Activated naive CD4-positive, alpha-beta T cell treated with anti-CD3 and anti-CD28 coated beads, Interleukin-2, amount 50 U/mL, for 24 hours (primary cell): ENCODE measurements around the gene CSNK1D.
A peak's percentile ranks its signal among the peaks of the same experiment; 100 is the strongest.
"Not testable (repeated sequence)": the region's sequence is repeated elsewhere in the genome, so short reads cannot be mapped to it uniquely, and the experiment has no call there.

Experiments
- H3K27ac Mint-ChIP-seq: one replicate; pipeline ENCODE4 v1.8.0; 2021; ENCODE audit warnings: mild to moderate bottlenecking, mixed read lengths
- H3K27me3 Mint-ChIP-seq: one replicate; pipeline ENCODE4 v1.8.0; 2021; ENCODE audit warnings: mixed read lengths
- H3K36me3 Mint-ChIP-seq: one replicate; pipeline ENCODE4 v1.8.0; 2021; ENCODE audit warnings: mixed read lengths
- H3K4me1 Mint-ChIP-seq: one replicate; pipeline ENCODE4 v1.8.0; 2021; ENCODE audit warnings: mixed read lengths
- H3K4me3 Mint-ChIP-seq: one replicate; pipeline ENCODE4 v1.8.0; 2021; ENCODE audit warnings: mild to moderate bottlenecking, mixed read lengths
- H3K9me3 Mint-ChIP-seq: one replicate; pipeline ENCODE4 v1.8.0; 2021; ENCODE audit warnings: mixed read lengths

CSNK1D gene

DNA sequence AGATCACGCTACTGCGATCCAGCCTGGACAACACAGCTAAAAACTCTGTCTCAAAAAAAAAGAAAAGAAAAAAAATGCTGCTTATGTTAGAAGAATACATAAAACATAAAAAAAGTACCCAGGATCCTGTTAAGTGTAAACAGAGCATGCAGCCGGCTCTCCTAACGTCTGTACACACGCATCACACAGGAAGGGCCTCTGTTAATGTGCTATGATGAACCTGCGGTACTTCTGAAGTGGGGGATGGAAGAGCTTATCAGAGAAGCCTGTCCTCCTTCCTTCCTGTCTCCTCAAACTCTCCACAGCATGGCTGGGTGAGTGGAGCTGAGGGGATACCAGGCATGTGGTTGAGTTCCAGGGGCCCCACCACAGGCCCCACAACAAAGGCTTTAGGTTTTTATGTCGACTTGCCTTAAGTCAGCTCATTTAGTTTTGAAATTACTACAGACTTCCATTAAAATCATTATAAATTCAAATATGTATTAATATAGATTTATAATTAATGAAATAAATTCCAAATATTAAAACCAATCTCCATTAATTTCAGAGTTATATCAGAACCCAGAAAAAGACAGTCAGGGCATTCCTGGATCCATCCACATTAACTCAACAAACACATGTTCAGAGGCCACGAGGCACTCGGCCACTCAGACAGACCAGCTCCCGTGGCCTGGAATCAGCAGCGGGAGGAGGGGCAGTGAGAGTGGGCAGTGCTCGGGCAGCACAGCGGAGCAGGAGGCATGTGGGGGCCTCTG is 72.6 kb downstream of the CSNK1D start:
- peaks cover 4% of the 10 kb centered on the region for H3K36me3 Mint-ChIP-seq
- peaks cover 64% of the 10 kb centered on the region for H3K4me1 Mint-ChIP-seq
- no peaks in the 10 kb centered on the region for H3K27me3 Mint-ChIP-seq
- peak overlapping the region; percentile 61 for H3K27ac Mint-ChIP-seq
- H3K4me3 Mint-ChIP-seq, result peak overlapping the region; percentile 51
- H3K9me3 Mint-ChIP-seq, result no peaks in the 10 kb centered on the region

DNA sequence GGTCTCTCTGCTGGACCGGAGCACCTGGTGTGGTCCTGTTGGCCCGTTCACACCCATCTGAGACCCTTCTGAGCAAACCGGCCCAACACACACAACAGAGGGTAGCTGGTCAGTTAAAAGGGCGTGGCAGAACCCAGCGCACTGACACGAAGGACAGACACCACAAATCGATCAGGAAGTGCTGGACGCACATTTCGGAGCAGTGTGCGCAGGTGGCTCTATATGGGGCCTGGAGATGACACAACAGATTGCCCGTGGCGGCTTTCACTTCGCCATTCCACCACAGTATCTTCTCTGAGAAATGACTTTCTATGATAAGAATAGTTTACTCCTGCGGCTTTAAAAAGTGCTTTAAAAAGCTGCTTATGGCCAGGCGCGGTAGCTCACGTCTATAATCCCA is 73.4 kb downstream of the CSNK1D start:
- Mint-ChIP-seq H3K27me3 (no peaks in the 10 kb centered on the region), H3K4me3 (no peak overlapping the region), H3K27ac (no peak overlapping the region), H3K4me1 (peaks cover 56% of the 10 kb centered on the region), H3K9me3 (no peaks in the 10 kb centered on the region), H3K36me3 (peaks cover 7% of the 10 kb centered on the region)

DNA sequence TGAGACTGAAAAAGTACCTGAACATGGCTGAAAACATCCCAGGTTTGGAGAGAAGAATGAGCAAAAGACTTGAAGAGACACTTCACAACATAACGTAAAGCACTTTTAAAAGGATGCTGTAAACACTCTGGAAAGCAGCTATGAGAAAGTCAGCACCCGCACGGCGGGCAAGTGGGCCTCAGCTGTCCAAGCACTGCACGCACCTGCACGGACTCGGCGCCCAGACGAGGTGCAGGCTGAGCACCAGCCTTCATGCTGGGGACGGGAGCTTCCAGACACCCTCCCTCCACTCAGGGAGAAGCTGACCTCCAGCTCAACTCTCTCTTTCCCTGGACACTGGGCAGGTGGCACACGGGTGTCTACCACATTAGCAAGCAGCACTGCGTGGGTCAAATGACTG is 74.0 kb downstream of the CSNK1D start:
- no peaks in the 10 kb centered on the region for H3K9me3 Mint-ChIP-seq
- H3K4me1 Mint-ChIP-seq, result peaks cover 51% of the 10 kb centered on the region
- no peak overlapping the region for H3K4me3 Mint-ChIP-seq
- H3K27me3 Mint-ChIP-seq, result no peaks in the 10 kb centered on the region
- no peak overlapping the region for H3K27ac Mint-ChIP-seq
- peaks cover 7% of the 10 kb centered on the region for H3K36me3 Mint-ChIP-seq

DNA sequence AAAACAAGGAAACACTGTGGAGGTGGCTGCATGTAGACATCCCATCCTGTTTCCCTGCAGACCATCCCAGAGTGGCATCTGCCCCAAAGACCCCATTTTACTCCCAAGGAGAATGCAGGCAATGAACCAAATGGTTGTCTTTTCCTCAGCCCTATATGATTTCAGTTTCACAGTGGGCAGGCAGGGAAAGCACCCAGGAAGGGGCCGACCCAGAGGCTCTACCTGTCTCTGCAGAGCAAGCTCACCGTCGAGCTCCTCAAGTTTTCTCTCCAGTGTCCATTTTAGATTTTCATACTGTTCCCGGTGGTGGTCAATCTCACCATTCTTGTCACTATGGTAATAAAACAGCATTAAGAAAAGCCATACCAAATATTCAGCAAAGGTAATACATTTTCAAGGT is 75.4 kb downstream of the CSNK1D start:
- H3K4me1 Mint-ChIP-seq, result peaks cover 46% of the 10 kb centered on the region
- peaks cover 11% of the 10 kb centered on the region for H3K36me3 Mint-ChIP-seq
- H3K4me3 Mint-ChIP-seq, result no peak overlapping the region
- H3K9me3 Mint-ChIP-seq, result no peaks in the 10 kb centered on the region
- no peak overlapping the region for H3K27ac Mint-ChIP-seq
- no peaks in the 10 kb centered on the region for H3K27me3 Mint-ChIP-seq

DNA sequence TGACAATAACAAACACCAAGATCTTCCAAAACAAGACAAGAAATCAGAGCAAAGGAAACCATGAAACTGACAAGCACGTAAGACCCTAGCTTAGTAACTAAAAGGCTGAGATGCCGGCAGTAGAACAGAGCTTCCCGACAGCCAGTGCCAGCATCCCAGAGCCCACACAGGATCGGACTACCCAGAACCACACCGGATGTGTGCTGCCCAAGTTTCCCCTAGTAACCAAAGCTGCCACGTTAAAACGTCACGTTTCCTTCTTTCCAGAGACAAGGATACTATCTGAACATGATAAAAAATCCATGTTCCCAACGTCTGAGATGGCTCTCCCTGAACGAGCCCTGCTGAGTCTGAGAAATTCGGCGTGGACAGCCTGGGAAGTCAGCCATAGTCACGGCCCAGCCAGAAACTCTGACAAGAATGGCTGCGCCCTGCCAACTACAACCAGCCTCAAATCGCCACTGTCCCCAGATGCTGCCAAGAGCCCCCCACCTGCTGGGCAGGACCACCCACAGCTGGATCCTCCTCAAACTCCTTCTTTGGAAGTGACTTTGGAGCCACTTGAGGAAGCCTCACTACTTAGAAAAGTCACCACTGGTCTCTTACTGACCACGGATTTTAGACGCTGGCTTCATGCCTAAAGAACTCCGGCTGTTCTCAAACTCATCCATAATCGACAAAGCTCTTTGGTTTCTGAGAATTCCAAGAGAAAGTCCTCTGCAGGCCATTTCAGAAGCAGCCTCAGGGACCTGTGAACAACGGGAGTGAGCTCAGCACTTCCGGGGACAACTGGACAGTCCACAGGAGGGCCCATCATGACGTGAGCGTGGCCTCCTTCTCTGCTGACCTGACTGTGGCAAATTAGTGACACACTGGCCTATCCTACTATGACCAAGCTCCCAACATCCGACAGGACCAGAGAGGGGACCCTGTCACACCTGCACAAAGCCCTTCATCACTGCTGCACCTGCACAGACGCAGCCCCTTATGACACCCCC is 77.5 kb downstream of the CSNK1D start:
- H3K27ac Mint-ChIP-seq, result no peak overlapping the region
- H3K4me1 Mint-ChIP-seq, result peaks cover 32% of the 10 kb centered on the region
- no peaks in the 10 kb centered on the region for H3K9me3 Mint-ChIP-seq
- peaks cover 11% of the 10 kb centered on the region for H3K36me3 Mint-ChIP-seq
- no peaks in the 10 kb centered on the region for H3K27me3 Mint-ChIP-seq
- H3K4me3 Mint-ChIP-seq, result no peak overlapping the region

DNA sequence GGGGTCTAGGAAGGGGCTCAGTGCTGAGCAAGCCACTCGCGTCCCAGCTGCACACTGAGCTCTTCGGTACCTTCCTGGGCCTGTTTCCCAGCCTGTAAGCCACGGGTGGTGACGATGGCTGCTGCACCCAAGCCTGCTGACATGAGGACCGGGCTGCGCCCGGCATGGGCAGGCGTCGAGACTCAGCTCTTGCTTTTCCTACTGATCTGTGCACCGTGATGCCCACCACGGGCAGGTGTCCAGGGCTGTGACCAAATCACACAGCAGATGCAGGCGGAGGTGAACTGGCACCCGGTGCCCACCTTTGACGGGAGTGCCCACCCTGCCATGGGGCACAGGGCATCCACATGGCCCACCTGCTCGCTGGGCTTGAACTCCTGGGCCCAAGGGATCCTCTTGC is 78.7 kb downstream of the CSNK1D start:
- no peaks in the 10 kb centered on the region for H3K27me3 Mint-ChIP-seq
- no peaks in the 10 kb centered on the region for H3K9me3 Mint-ChIP-seq
- no peak overlapping the region for H3K4me3 Mint-ChIP-seq
- H3K4me1 Mint-ChIP-seq, result peaks cover 20% of the 10 kb centered on the region
- H3K27ac Mint-ChIP-seq, result no peak overlapping the region
- peaks cover 11% of the 10 kb centered on the region for H3K36me3 Mint-ChIP-seq

DNA sequence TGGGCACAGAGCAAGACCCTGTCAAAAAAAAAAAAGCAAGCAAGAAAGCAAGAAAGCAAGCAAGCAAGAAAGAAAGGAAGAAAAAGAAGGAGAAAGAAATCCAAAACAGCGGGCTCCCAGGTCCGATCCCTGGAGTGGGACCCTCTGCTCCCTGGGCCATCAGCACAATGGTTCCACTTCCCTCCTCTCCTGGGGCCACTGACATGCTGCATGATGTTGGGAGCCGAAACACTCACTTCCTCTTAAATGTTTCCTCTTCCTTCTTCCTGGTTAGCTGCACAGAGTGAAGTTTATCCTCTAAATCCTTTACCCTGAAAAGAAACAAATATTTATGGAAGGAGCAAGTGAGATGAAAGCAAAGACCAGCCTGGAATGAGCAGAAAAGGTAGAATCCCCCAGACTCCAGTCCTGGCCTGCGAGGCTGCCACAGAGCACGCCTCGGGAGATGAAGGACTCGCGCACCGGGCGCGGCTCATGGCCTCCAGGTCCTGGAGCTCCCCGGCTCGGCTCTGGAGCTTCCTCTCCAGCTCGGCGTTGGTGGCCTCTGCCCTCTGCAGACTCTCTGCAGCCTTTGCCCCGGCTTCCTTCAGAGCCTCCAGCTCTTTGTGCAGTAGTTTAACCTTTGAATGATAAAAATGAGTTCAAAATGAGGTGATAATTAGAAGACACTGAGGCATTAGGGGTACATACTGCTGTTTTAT is 79.8 kb downstream of the CSNK1D start:
- H3K4me3 Mint-ChIP-seq, result no peak overlapping the region
- H3K4me1 Mint-ChIP-seq, result peaks cover 11% of the 10 kb centered on the region
- H3K27ac Mint-ChIP-seq, result no peak overlapping the region
- H3K27me3 Mint-ChIP-seq, result no peaks in the 10 kb centered on the region
- H3K9me3 Mint-ChIP-seq, result no peaks in the 10 kb centered on the region
- peaks cover 11% of the 10 kb centered on the region for H3K36me3 Mint-ChIP-seq

DNA sequence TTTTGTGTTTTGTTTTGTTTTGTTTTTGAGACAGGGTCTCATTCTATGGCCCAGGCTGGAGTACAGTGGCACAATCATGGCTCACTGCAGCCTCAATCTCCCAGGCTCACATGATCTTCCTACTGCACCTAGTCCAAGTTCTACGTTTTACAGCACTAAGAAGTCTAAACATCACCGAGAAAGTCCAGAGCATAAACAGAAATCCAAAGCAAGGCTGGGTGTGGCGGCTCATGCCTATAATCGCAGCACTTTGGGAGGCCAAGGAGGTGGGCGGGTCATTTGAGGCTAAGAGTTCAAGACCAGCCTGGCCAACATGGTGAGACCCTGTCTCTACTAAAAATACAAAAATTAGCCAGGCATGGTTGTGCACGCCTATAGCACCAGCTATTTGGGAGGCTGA is 80.5 kb downstream of the CSNK1D start:
- not testable (repeated sequence) for H3K27ac Mint-ChIP-seq, H3K4me1 Mint-ChIP-seq, H3K27me3 Mint-ChIP-seq, H3K9me3 Mint-ChIP-seq, H3K36me3 Mint-ChIP-seq, H3K4me3 Mint-ChIP-seq
